ENCODE results near the gene GOLGA6L22. TPM values are rescaled to one million over a fixed set of nuclear protein-coding genes. Genes with fewer than 3 reads are reported as not detected.
A peak's percentile ranks its signal among the peaks of the same experiment; 100 is the strongest.
"Not testable (repeated sequence)": the region's sequence is repeated elsewhere in the genome, so short reads cannot be mapped to it uniquely, and the experiment has no call there.

Gene GOLGA6L22
- total and polyA plus RNA-seq, 4 donors: not detected

- ATAC-seq (ENCODE audit: insufficient read depth, low FRiP score); H3K9me3 ChIP-seq (ENCODE audit: control insufficient read depth in 4 of 4, insufficient read depth in 3 of 4, low read length in 3 of 4); H3K4me1 ChIP-seq (ENCODE audit: control insufficient read depth in 5 of 5, insufficient read depth in 5 of 5, low read length in 5 of 5); H3K36me3 ChIP-seq (ENCODE audit: control insufficient read depth in 4 of 4, insufficient read depth in 4 of 4, low read length in 4 of 4); H3K27me3 ChIP-seq (ENCODE audit: control insufficient read depth in 3 of 3, insufficient read depth in 3 of 3, low read length in 2 of 3); H3K9ac ChIP-seq (ENCODE audit: insufficient read depth in 1 of 2, low read length in 2 of 2): not testable (repeated sequence)
- peak overlapping the region in 1 of 2 donors; percentile 77 for H3K27ac ChIP-seq (ENCODE audit: low read depth in 1 of 2, low read length in 1 of 2)
- 5 to 8% methylated on average over 11 to 50 of the region's 86 CpGs for WGBS, 2 donors
- H3K4me3 ChIP-seq: peak overlapping the region; percentile 32
- peak; percentile 49 to 67 (median 56) for DNase-seq
Observed at GRCh38 chr15:22494490-22495113, 35.9 kb downstream of the GOLGA6L22 start.

DNA sequence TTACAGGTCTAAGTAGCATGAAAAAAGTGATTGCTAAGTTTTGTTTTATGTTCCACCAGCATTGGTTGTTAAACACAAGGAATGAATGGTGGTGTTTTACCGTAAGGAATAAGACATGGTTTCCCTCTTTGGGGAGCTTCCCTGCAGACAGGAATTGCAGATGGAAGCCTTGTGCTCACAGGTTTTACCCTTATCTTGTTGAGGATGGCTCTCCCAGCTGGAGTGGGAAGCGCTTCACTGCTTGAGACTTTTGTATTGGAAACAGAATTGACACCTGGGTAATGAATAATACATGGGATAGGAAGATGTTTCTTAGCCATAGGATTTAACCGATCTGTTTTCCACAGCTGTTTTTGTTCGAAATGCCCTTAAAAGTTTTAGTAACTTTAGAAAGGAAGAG, 38.5 kb downstream of the GOLGA6L22 start:
- not testable (repeated sequence) for H3K27ac ChIP-seq (ENCODE audit: low read depth in 1 of 2, low read length in 1 of 2); ATAC-seq (ENCODE audit: insufficient read depth, low FRiP score); H3K9ac ChIP-seq (ENCODE audit: insufficient read depth in 1 of 2, low read length in 2 of 2); H3K4me1 ChIP-seq (ENCODE audit: control insufficient read depth in 5 of 5, insufficient read depth in 5 of 5, low read length in 5 of 5); H3K4me3 ChIP-seq; H3K27me3 ChIP-seq (ENCODE audit: control insufficient read depth in 3 of 3, insufficient read depth in 3 of 3, low read length in 2 of 3); H3K9me3 ChIP-seq (ENCODE audit: control insufficient read depth in 4 of 4, insufficient read depth in 3 of 4, low read length in 3 of 4); DNase-seq; H3K36me3 ChIP-seq (ENCODE audit: control insufficient read depth in 4 of 4, insufficient read depth in 4 of 4, low read length in 4 of 4)
- 100% methylated on average over 2 of the region's 4 CpGs for WGBS, 2 donors

GRCh38 chr15:22498220-22498925, 39.7 kb downstream of the GOLGA6L22 start:
- not testable (repeated sequence) for H3K9ac ChIP-seq (ENCODE audit: insufficient read depth in 1 of 2, low read length in 2 of 2); H3K4me3 ChIP-seq; H3K27me3 ChIP-seq (ENCODE audit: control insufficient read depth in 3 of 3, insufficient read depth in 3 of 3, low read length in 2 of 3); DNase-seq; H3K36me3 ChIP-seq (ENCODE audit: control insufficient read depth in 4 of 4, insufficient read depth in 4 of 4, low read length in 4 of 4); H3K4me1 ChIP-seq (ENCODE audit: control insufficient read depth in 5 of 5, insufficient read depth in 5 of 5, low read length in 5 of 5); H3K9me3 ChIP-seq (ENCODE audit: control insufficient read depth in 4 of 4, insufficient read depth in 3 of 4, low read length in 3 of 4); H3K27ac ChIP-seq (ENCODE audit: low read depth in 1 of 2, low read length in 1 of 2); ATAC-seq (ENCODE audit: insufficient read depth, low FRiP score)
- no CpG with 5 or more reads among the region's 5 CpGs for WGBS, 2 donors

DNA sequence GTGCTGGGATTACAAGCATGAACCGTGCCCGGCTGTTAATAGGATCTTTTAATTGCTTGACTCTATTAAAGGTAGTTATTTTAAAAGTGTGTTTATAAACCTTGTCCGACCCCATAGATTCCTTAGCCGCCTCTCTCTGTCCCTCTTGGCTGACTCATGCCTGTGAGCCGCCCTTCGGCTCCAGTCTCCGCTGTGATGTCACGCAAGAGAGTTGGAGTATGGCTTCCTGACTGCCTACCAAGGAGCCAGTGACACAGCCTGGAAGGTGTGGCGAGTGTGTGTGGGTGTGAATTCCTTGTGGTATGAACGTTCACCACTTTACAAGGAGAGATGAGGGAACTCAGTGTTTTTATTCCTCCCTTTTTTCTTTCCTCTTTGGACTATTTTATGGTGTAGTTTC, 43.6 kb downstream of the GOLGA6L22 start:
- not testable (repeated sequence) for H3K27ac ChIP-seq (ENCODE audit: low read depth in 1 of 2, low read length in 1 of 2); H3K9me3 ChIP-seq (ENCODE audit: control insufficient read depth in 4 of 4, insufficient read depth in 3 of 4, low read length in 3 of 4); H3K4me1 ChIP-seq (ENCODE audit: control insufficient read depth in 5 of 5, insufficient read depth in 5 of 5, low read length in 5 of 5); ATAC-seq (ENCODE audit: insufficient read depth, low FRiP score); DNase-seq; H3K4me3 ChIP-seq; H3K36me3 ChIP-seq (ENCODE audit: control insufficient read depth in 4 of 4, insufficient read depth in 4 of 4, low read length in 4 of 4); H3K9ac ChIP-seq (ENCODE audit: insufficient read depth in 1 of 2, low read length in 2 of 2); H3K27me3 ChIP-seq (ENCODE audit: control insufficient read depth in 3 of 3, insufficient read depth in 3 of 3, low read length in 2 of 3)
- WGBS, 2 donors: no CpG with 5 or more reads among the region's 10 CpGs

DNA sequence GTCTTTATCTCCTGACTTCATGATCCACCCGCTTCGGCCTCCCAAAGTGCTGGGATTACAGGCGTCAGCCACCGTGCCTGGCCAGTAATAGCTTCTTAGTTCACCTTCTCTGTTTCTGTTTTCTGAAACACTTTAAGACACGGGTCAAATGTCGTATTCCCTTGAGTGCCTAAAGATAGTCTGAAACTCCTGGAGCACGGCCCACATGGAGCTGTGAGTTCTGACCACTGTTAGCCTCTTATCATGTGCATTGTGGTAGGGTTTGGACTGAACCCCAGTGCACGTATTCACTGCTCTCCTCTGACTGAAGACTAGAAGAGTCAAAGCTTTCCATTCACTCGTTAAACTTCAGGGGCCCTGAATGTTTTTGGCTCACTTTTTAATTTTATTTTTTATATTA, 48.3 kb downstream of the GOLGA6L22 start:
- 69 to 89% methylated on average over 3 to 4 of the region's 9 CpGs for WGBS, 2 donors
- not testable (repeated sequence) for DNase-seq; H3K9ac ChIP-seq (ENCODE audit: insufficient read depth in 1 of 2, low read length in 2 of 2); H3K36me3 ChIP-seq (ENCODE audit: control insufficient read depth in 4 of 4, insufficient read depth in 4 of 4, low read length in 4 of 4); H3K27me3 ChIP-seq (ENCODE audit: control insufficient read depth in 3 of 3, insufficient read depth in 3 of 3, low read length in 2 of 3); H3K27ac ChIP-seq (ENCODE audit: low read depth in 1 of 2, low read length in 1 of 2); H3K4me1 ChIP-seq (ENCODE audit: control insufficient read depth in 5 of 5, insufficient read depth in 5 of 5, low read length in 5 of 5); H3K4me3 ChIP-seq; ATAC-seq (ENCODE audit: insufficient read depth, low FRiP score); H3K9me3 ChIP-seq (ENCODE audit: control insufficient read depth in 4 of 4, insufficient read depth in 3 of 4, low read length in 3 of 4)

GRCh38 chr15:22516140-22516539, 57.4 kb downstream of the GOLGA6L22 start:
- H3K4me1 ChIP-seq (ENCODE audit: control insufficient read depth in 5 of 5, insufficient read depth in 5 of 5, low read length in 5 of 5); H3K4me3 ChIP-seq; H3K27me3 ChIP-seq (ENCODE audit: control insufficient read depth in 3 of 3, insufficient read depth in 3 of 3, low read length in 2 of 3); H3K36me3 ChIP-seq (ENCODE audit: control insufficient read depth in 4 of 4, insufficient read depth in 4 of 4, low read length in 4 of 4); DNase-seq; H3K27ac ChIP-seq (ENCODE audit: low read depth in 1 of 2, low read length in 1 of 2); H3K9ac ChIP-seq (ENCODE audit: insufficient read depth in 1 of 2, low read length in 2 of 2); ATAC-seq (ENCODE audit: insufficient read depth, low FRiP score); H3K9me3 ChIP-seq (ENCODE audit: control insufficient read depth in 4 of 4, insufficient read depth in 3 of 4, low read length in 3 of 4): not testable (repeated sequence)
- 86 to 92% methylated on average over 3 to 4 of the region's 15 CpGs for WGBS, 2 donors

Small RNA genes within 50 kb of the gene (small RNA-seq; reads per million reads assigned to genes)
- gene RN7SL545P (ENCODE audit: low replicate concordance): not detected
